HG02973 (cell line): ENCODE data around the gene MRPL58.
A peak's percentile ranks its signal among the peaks of the same experiment; 100 is the strongest.
"Not testable (repeated sequence)": the region's sequence is repeated elsewhere in the genome, so short reads cannot be mapped to it uniquely, and the experiment has no call there.

Experiments used
- ATAC-seq: cut with Tn5 transposase; IDR thresholded peaks from one replicate; pipeline ENCODE4 v1.9.1; 2021; ENCODE audit warnings: moderate library complexity; ENCODE audit not compliant: unreplicated experiment

The MRPL58 gene

DNA sequence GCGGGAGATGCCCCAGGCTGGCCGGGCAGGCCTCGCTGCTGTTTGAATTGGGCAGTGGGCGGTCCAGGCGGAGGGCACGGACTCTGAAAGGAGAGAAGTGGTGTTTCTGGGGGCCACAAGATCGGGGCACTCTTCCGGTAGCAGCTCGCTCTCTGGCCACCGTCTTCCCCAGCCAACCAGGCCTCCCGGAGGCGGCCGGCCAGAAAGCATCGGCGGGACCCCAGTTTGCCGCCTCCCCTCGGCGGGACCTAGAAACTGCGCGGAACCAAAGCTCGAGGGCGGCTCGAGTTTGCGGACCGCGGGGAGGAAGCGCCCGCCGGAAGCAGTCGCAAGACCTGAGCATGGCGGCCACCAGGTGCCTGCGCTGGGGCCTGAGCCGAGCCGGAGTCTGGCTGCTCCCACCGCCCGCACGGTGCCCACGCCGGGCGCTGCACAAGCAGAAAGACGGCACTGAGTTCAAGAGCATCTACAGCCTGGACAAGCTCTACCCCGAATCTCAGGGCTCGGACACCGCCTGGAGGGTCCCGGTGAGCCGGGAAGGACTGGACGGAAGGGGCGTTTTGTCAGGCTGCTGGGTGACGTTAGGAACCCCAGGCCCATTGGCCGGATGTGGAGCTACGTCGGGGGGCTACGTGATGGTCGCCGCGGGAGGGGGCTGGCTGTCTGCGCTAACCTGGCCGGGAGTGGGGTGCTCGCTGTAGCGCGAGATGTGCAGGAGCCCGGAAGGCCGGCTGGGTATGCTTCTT, at the start of gene MRPL58:
Gene MRPL58, plus strand, starts transcription at position 325 of the 746 bp plus-strand sequence. Its CDS starts 17 bp downstream, at position 342.
- ATAC-seq, result peak; percentile 84

DNA sequence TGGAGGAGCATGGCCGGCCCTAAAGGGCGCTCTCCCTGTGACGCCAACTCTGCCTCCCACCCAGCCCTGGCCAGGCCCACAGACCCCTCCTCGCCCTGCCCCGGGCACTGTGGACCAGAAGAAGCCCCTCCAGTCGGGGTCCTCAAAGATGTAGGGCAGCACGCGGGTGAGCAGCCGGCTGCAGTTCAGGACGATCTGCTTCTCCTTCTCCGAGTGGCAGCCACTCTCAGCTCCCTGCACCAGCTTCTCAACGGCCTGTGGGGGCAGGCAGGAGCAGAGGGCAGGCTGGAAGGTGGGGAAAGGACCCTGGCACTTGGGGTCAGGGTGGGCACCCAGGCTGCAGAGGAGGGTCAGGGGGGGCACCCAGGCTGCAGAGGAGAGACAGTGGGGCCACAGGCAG, 48.8 kb upstream of the MRPL58 start:
- ATAC-seq, result no peak

DNA sequence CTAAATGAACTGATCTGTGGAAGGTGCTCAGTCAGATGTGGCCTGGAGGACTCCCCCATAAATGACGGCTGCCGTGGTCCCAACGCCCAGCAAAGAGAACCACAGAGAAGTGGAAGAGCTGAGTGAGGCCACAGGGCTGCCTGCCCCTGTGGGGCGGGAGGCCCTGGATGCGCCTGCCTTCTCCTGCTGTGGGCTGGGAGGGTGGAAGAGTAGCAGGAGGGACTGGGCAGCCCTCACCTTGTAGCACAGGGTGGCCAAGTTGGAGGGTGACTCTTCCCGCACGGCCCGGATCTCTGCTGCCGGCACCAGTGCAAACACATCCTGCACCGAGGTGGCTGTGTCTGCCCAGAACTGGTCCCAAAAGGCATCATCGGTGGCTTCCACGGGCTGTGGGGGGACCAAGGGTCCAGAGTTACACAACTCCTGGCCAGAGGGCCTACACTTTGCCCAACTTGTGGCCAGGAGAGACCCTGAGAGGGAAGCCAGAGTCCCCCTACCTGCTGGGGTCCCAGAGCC, 48.2 kb upstream of the MRPL58 start:
- ATAC-seq, result no peak

DNA sequence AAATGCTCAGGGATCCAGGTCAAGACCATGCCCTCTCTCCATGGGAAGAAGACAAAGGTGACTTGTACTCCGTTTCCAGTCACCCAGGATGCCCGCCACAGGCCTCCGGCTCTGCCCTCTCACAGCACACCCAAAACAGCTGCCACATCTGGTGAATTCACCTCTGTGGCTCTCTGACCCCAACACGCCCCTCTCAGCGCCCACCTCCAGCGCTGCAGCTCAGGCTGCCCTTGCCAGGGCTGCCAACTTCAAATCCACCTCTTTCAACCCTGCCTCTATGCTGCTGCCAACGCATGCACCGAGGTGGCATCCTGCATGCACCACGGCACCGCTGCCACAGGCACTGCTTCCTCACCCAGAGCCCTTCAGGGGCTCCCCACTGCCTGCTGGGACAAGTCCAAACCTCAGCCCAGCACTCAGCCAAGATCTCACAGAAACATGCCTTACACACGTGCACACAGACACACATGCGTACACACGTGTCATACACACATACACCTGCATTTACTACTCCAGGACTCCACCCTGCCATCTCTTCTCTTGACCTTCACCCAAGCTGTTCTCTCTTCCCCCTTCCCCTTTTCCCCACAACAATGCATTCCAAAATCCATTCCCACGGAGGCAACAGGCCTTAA, 47.4 kb upstream of the MRPL58 start:
- no peak for ATAC-seq

DNA sequence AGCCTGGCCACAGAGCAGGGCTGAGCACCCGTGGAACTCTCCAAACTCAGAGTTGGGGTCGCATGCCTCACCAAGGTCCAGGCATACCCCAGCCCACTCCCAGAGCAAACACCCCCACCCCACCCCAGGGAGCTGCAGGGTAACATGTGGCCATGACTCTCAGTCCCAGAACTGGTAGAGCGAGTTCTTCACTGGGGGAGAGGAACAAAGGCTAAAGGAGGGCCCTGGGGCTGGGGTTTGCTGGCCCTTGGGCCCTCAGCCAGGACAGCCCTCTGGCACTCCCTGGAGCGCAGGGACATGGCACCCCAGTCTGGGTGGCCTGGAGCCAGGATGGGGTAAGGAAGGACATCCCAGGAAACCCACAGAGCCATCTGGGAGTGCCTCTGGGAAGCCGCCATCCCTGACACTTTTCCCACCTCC, 44.1 kb upstream of the MRPL58 start:
- ATAC-seq, result no peak

DNA sequence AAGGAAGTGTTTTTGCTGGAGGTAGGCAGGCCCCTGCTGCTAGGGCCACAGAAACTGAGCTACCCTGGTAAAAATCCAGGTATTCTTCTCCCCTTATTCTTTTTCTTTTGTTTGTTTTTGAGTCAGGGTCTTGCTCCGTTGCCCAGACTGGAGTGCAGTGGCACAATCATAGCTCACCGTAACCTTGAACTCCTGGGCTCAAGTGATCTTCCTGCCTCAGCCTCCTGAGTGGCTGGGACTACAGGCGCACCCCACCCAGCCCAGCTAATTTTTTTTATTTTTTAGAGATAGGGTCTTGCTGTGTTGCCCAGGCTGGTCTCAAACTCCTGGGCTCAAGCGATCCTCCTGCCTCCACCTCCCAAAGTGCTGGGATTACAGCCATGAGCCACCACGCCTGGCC, 43.0 kb upstream of the MRPL58 start:
- ATAC-seq, result not testable (repeated sequence)

DNA sequence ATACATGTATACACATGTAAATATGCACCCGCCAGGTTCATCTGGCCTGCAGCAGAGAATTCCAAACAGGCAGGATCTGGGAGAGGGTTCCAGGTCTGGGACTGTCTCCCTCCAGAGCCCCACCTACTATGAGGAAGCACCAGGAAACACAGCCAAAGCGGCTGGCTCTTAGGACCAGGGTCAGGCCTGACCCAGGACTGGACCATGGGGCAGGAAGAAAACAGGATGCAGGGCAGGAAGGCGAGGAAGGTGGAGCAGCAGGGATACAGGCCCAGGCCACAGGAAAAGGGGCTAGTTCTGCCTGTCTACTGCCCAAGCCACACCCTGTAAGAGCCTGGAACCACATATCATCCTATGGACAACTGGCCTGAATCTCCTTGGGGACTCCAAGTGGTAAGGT, 42.1 kb upstream of the MRPL58 start:
- no peak for ATAC-seq

DNA sequence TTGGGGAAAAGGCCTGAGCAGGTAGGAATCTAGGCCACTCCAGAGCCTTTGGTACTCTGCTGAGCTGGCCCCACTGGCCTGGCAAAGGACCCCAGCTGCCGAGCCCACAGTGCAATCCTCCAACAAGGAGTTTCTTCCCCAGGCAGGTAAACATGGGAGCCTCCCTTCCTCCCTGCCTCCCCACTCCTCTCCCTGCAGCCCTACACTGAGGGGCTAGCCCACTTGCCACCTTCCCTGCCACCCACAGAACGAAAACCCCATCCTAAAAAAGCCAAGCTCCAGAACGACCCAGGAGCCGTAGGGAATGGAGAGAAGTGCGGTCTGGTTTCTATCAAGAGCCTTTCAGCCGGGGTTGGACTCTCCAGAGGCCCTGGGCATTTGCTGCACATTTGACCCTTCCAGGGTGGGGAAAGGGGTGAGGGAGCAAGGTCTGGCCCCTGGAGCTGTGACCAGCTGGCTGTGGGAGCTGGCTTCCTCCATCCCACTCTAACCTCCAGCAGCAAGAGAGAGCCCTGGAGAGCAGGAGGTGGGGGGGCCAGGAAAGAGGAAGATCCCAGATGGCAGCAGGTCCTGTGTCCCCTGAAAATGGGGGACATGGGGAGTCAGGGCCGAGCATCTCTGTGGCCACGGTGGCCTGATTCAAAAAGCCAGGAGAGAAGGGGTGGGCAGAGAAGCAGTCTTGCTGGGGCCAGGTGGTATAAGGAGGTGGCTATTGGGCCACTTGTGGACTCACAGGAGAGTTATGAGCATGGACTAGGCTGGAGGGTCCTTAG, 41.2 kb upstream of the MRPL58 start:
- ATAC-seq, result no peak

DNA sequence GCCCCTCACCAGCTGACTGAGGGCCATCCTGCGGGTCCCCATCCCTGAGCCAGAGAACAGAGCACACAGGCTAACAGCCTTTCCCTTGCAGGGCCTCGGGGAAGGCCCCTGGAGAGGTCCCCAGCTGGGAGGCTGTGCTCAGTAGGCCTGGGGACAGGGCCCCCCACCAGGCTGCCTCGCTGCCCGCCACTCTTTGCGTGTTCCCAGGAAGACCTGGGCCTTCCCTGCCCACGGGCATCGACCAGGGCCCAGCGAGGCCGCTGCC, 40.7 kb upstream of the MRPL58 start:
- ATAC-seq, result no peak

DNA sequence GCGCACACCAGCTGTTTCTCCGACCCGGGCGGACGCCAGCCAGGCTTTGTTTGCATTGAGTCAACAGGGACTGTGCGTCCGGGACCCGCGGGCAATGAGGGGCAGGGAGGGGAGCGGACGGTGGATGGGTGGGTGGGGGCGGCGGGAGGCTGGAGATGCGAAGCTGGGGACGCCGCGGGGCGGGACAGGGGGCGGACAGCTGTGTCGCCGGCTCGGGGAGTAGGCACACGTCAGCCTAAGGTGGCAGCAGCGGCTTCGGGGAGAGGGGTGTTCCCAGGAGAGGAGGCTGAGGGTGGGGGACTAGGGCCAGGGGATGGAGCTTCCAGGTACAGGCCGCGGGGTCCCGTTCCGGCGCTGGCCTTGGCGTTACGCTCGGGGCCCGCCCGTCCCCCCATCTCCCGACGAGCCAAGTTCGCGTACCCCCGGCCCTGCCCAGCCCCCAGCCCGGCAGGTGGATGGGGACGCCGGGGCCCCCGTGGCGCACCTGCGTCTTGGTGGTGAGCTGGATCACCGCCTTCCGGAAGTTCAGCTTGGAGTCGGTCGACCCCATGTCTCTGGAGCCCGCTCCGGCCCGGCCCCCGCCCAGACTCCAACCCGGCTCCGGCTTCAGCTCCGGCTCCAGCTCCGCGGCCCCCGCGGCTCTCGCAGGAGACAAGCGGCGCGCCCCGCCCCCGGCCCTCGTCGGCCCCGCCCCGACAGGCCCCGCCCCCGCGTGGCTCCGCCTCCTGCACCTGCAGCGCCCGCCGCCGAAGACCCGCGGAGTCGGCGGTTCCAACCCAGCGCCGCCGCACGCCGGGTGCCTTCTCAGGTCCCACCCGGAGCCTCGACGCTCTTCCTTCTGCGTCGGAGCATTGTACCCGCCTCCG, 40.1 kb upstream of the MRPL58 start, which contains the start of gene HID1:
Gene HID1, minus strand, starts transcription at position 653 of the 866 bp plus-strand sequence. Its CDS starts 103 bp downstream, at position 550.
- no peak for ATAC-seq

DNA sequence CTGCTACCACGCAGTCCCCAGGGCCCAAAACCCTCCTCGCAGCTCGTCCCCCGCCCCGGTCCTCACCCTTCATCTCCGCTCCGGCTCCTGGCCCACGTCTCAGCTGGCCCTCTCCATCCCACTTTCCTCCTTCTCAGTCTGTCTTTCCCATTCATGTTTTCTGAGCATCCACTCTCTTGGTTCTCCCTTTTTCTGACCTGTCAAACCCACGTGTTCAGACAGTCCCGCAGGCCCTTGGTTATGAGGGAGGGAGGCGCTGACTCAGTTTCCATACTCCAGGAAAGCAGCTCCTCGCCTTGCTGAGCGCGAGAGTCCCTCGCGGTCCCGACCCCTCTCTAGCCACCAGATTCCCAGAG, 39.5 kb upstream of the MRPL58 start:
- no peak for ATAC-seq

DNA sequence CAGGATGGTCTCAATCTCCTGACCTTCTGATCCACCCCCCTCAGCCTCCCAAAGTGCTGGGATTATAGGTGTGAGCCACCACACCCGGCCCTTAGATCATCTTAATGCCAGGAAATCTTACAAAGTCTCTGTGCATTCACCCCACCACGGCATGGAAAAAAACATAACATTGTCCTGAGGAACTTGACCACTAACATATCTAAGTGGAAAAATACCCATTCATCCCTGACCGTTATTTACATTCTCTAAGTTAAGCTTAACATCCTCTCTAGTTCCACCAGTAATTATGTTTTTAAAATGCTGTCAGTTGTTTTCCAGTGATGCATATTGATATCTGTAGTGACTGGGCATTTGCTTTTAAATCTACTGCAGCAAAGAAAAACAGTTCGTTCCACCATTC, 36.5 kb upstream of the MRPL58 start:
- no peak for ATAC-seq

DNA sequence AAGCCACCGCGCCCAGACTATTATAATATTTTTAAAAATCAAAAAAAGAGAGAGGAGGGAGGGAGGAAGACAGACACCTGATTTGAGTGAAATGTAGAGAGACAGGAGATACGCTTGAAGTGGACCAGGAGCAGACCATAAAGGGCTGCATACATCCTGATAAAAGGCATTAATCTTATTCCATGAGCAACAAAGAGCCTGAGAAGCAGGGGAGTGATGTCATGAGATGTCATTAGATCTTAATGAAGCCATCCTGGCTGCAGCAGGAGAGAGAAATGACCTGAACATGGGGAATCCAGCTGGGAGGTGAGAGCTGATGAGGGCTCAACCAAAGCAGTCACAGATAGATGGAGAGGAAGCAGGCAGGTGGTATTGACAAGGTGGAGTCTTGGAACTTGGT, 34.7 kb upstream of the MRPL58 start:
- no peak for ATAC-seq

DNA sequence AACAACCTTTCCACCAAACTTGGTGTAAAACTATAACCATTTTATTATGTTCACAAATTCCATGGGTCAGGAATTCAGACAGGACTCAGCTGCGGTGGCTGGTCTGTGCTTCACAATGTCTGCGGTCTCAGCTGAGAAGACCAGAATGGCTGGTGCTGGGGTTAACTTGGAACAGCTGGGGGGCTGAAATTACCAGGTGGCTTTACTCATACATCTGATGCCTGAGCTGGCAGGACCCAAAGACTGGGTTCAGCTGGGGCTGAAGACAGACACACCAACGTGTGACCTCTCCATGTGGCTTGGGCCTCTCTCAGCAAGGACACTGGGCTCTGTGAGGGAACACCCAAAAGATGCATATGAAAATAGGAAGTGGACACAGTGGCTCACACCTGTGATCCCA, 34.2 kb upstream of the MRPL58 start:
- no peak for ATAC-seq

DNA sequence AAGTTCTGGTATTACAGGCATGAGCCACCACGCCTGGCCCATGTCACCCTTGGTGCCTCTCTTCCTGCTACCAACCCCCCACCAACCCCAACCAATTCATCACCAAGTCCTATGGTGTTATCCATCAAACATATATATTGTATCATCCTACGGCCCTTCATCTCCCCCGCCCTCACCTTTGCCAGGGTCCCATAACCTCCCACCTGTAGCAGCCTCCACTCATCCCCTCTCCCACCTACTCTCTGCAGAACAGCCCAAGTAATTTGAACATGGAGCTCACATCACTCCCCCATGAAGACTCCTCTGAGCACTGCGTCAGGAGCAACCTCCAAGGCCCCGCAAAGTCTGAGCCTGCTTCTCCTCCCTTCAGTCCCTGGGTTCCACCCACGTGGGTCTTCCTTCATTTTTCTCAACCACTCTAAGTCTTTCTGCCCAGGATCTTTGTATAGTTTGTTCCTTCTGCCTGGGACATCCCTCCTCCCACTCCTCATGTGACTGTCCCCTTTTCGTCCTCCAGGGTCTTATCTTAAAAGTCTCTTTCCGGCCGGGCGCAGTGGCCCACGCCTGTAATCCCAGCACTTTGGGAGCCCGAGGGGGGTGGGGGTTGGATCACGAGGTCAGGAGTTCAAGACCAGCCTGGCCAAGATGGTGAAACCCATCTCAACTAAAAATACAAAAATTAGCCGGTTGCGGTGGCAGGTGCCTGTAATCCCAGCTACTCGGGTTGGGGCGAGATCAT, 32.9 kb upstream of the MRPL58 start:
- ATAC-seq, result no peak

DNA sequence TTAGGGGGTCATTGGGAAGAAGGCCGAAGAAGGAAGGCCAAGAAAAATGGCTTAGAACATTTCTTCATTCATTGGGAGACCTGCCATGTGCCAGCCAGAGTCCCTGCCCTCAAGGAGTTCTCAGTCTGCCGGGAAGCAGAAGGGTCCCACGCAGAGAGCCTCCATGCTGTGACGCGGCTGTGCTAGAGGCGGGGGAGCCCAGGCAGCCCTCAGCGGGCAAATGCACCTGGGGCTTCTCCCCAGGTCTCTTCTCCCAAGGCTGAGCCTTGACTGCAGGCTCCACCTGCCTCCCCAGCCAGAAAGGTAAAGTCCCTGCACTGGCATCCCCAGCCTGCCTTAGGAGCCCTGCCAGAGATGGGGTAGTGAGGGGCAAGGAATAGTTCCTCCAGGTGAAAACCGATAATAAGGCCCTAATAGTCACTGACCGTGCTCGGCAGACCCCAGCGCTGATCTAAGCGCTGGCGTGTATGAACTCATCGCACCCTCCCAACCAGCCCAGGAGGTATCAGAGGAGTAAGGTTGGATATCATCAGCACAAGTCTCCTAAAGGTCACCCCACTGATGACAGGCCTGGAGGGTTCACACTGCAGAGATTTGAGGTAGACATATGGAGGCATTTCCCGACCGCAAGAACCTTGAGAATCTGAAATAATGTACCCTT, 31.0 kb upstream of the MRPL58 start:
- ATAC-seq, result no peak

DNA sequence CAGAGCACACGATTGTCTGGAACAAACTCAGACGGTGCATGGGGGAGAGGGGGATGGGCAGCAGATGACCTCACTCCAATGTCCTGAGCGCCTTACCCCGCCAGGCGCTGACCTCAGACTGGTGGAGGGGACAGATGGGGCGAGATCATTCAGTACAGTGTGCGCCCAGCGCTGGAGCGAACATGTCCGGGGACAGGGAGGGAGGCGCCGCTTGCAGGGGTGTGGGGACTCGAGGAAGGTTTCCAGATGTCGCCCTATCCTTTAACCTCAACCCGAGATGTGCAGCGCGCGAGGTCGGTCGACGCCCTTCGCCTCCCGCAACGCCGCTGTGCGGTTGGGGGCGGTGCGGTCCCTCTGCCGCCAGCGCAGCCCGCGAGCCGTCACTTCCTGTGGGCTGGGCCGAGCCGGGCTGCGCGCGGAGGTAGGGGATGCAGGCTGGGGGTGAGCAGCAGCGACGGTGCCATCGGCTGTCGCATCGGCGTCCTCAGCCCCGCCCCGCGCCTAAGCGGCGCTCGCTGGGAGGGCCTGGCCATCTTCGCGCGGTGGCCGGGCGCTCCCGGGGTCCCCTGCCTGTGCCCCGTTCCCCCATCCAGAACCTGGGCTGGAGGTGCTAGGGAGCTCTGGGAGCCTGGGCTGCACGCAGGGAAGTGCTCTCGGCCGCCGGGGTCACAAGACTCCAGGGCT, 30.3 kb upstream of the MRPL58 start:
- ATAC-seq, result no peak

DNA sequence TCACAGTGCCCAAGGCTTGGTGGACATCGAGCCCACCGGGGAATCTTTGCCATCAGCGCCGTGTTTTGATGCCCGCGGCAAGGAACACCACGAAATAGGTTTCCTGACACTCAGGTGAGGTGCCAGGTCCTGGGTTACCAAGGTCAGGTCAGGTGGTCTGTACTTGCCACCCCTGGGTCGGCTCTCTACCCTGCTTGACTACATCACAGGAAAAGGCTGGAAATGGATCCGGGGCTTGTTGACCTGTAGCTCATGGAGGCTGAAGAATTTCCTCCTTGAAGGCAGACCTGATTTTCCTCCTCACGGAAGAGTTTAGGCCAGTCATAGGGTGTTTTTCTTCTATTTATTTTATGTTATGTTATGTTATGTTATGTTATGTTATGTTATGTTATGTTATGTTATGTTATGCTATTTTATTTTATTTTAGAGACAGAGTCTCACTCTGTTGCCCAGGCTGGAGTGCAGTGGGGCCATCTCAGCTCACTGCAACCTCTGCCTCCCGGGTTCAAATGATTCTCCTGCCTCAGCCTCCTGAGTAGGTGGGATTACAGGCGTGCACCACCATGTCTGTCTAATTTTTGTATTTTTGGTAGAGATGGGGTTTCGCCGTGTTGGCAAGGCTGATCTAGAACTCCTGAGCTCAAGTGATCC, 29.7 kb upstream of the MRPL58 start:
- not testable (repeated sequence) for ATAC-seq

DNA sequence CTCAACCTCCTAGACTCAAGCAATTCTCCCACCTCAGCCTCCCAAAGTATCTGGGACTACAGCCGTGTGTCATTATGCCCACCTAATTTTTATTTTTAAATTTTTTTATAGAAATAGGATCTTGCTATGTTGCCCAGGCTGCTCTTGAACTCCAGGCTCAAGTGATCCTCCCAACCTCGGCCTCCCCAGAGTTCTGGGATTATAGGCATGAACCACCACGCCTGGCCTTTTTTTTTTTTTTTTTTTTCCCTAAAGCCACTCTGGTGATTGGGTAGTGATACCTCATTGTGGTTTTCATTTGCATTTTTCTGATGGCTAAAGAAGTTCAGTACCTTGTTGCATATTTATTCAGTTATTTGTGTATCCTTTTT, 26.3 kb upstream of the MRPL58 start:
- no peak for ATAC-seq
